WTC11 (cell line): Measurements from ENCODE around the gene PDS5A.

Experiments
- CREB1 ChIP-seq: sonication (generic); formaldehyde crosslinking; IDR thresholded peaks from 2 replicates; pipeline ENCODE4 v1.8.0; 2023; ENCODE audit warnings: mild to moderate bottlenecking, missing genetic modification reagents
- CTCF ChIP-seq: fragments of 200-600 bp; IDR thresholded peaks from 2 replicates; pipeline ENCODE4 v1.8.0; 2022; ENCODE audit warnings: antibody characterized with exemption
- ELF4 ChIP-seq: sonication (generic); formaldehyde crosslinking; IDR thresholded peaks from 2 replicates; pipeline ENCODE4 v1.8.1; 2022; ENCODE audit warnings: low read depth, mild to moderate bottlenecking, moderate library complexity, missing genetic modification reagents
- ESRRA ChIP-seq: sonication (generic); formaldehyde crosslinking; IDR thresholded peaks from 2 replicates; pipeline ENCODE4 v1.8.1; 2022; ENCODE audit warnings: mild to moderate bottlenecking, missing genetic modification reagents, borderline replicate concordance
- FOXJ3 ChIP-seq: sonication (generic); formaldehyde crosslinking; IDR thresholded peaks from 2 replicates; pipeline ENCODE4 v1.9.0; 2021; ENCODE audit warnings: missing genetic modification reagents, mild to moderate bottlenecking, borderline replicate concordance
- ZNF121 ChIP-seq: sonication (generic); formaldehyde crosslinking; IDR thresholded peaks from 2 replicates; pipeline ENCODE4 v1.8.0; 2023; ENCODE audit warnings: missing genetic modification reagents
- ZNF416 ChIP-seq: fragments of 250-450 bp; sonication (Bioruptor Pico); IDR thresholded peaks from 2 replicates; pipeline ENCODE4 v1.9.0; 2021; ENCODE audit warnings: mild to moderate bottlenecking, inconsistent platforms
- TF ChIP-seq, protein P1 (sequence below): sonication (generic); formaldehyde crosslinking; IDR thresholded peaks from 2 replicates; pipeline ENCODE4 v1.8.1; 2023; ENCODE audit warnings: mild to moderate bottlenecking, missing genetic modification reagents, borderline replicate concordance

DNA sequence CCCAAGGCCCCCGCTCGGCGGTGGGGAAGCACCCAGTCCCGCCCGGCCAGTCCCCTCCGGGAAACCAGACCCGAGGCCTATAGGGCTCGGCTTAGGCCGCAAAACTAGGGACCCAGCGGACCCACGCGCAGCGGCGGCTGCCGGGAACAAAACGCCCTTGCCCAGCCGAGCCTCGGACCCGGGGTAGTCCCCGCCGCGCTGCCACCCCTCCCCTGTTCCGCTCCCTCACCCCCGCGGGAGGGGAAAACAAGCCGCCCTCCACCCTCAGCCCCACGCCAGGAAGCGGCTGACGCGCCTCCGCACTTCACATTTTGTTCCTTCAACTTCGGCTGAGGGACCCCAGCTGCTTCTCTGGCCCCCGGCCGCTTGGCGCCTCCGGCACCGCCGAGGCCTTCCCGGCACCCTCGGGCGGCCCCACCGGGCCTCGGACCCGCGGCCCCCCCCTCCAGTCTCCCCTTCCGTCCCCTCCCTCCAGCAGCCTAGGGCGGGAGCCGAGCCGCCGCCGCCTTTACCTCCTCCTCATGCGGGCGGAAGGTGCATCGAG, 694 bp downstream of the PDS5A start:
- no peak for TF ChIP-seq FOXJ3 (CRISPR knock-in tag)
- TF ChIP-seq, protein P1, sequence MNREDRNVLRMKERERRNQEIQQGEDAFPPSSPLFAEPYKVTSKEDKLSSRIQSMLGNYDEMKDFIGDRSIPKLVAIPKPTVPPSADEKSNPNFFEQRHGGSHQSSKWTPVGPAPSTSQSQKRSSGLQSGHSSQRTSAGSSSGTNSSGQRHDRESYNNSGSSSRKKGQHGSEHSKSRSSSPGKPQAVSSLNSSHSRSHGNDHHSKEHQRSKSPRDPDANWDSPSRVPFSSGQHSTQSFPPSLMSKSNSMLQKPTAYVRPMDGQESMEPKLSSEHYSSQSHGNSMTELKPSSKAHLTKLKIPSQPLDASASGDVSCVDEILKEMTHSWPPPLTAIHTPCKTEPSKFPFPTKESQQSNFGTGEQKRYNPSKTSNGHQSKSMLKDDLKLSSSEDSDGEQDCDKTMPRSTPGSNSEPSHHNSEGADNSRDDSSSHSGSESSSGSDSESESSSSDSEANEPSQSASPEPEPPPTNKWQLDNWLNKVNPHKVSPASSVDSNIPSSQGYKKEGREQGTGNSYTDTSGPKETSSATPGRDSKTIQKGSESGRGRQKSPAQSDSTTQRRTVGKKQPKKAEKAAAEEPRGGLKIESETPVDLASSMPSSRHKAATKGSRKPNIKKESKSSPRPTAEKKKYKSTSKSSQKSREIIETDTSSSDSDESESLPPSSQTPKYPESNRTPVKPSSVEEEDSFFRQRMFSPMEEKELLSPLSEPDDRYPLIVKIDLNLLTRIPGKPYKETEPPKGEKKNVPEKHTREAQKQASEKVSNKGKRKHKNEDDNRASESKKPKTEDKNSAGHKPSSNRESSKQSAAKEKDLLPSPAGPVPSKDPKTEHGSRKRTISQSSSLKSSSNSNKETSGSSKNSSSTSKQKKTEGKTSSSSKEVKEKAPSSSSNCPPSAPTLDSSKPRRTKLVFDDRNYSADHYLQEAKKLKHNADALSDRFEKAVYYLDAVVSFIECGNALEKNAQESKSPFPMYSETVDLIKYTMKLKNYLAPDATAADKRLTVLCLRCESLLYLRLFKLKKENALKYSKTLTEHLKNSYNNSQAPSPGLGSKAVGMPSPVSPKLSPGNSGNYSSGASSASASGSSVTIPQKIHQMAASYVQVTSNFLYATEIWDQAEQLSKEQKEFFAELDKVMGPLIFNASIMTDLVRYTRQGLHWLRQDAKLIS (CRISPR knock-in tag) = no peak
- TF ChIP-seq ZNF121 (CRISPR knock-in tag) = no peak
- no peak for TF ChIP-seq CTCF
- no peak for TF ChIP-seq ESRRA (CRISPR knock-in tag)
- no peak for TF ChIP-seq CREB1 (CRISPR knock-in tag)
- no peak for TF ChIP-seq ELF4 (CRISPR knock-in tag)
- TF ChIP-seq ZNF416 (CRISPR knock-in tag) = no peak
